ENCODE results near the gene MZT1. TPM values are rescaled to one million over a fixed set of nuclear protein-coding genes. Genes with fewer than 3 reads are reported as not detected.

Gene MZT1
- total and polyA plus RNA-seq, 4 donors: 6.6 to 12.5 (median 7.1) TPM

GRCh38 chr13:72760189-72760588 lies 32.8 kb upstream of the MZT1 start:
- no peak for DNase-seq
- no peak for ATAC-seq (ENCODE audit: insufficient read depth, low FRiP score)
- H3K36me3 ChIP-seq (ENCODE audit: control insufficient read depth in 4 of 4, insufficient read depth in 4 of 4, low read length in 4 of 4): peaks cover 13 to 66% (median 38%) of the 10 kb centered on the region in 4 donors
- H3K9ac ChIP-seq (ENCODE audit: insufficient read depth in 1 of 2, low read length in 2 of 2): no peak overlapping the region
- H3K27me3 ChIP-seq (ENCODE audit: control insufficient read depth in 3 of 3, insufficient read depth in 3 of 3, low read length in 2 of 3): no peaks in the 10 kb centered on the region
- H3K4me3 ChIP-seq: no peak overlapping the region
- no peak for TF ChIP-seq CTCF (IDR thresholded peaks at IDR 0.05; ENCODE audit: control extremely low read depth, extremely low read depth)
- no peaks in the 10 kb centered on the region for H3K9me3 ChIP-seq (ENCODE audit: control insufficient read depth in 4 of 4, insufficient read depth in 3 of 4, low read length in 3 of 4)
- no peaks in the 10 kb centered on the region for H3K4me1 ChIP-seq (ENCODE audit: control insufficient read depth in 5 of 5, insufficient read depth in 5 of 5, low read length in 5 of 5)
- 85% methylated on average over 3 of the region's 3 CpGs for WGBS, 2 donors
- no peak overlapping the region for H3K27ac ChIP-seq (ENCODE audit: low read depth in 1 of 2, low read length in 1 of 2)

- Histone ChIP-seq H3K27ac (ENCODE audit: low read depth in 1 of 2, low read length in 1 of 2) (no peak overlapping the region), H3K27me3 (ENCODE audit: control insufficient read depth in 3 of 3, insufficient read depth in 3 of 3, low read length in 2 of 3) (no peaks in the 10 kb centered on the region), H3K4me1 (ENCODE audit: control insufficient read depth in 5 of 5, insufficient read depth in 5 of 5, low read length in 5 of 5) (no peaks in the 10 kb centered on the region), H3K36me3 (ENCODE audit: control insufficient read depth in 4 of 4, insufficient read depth in 4 of 4, low read length in 4 of 4) (peaks cover 18 to 65% (median 36%) of the 10 kb centered on the region in 4 donors), H3K4me3 (no peak overlapping the region), H3K9me3 (ENCODE audit: control insufficient read depth in 4 of 4, insufficient read depth in 3 of 4, low read length in 3 of 4) (no peaks in the 10 kb centered on the region), H3K9ac (ENCODE audit: insufficient read depth in 1 of 2, low read length in 2 of 2) (no peak overlapping the region)
- TF ChIP-seq CTCF (IDR thresholded peaks at IDR 0.05; ENCODE audit: control extremely low read depth, extremely low read depth): no peak
- WGBS, 2 donors: 73% methylated on average over 4 of the region's 4 CpGs
- DNase-seq (no peak), ATAC-seq (ENCODE audit: insufficient read depth, low FRiP score) (no peak)
Measured at GRCh38 chr13:72757792-72758535, 30.5 kb upstream of the MZT1 start.

GRCh38 chr13:72754111-72754510 lies 26.7 kb upstream of the MZT1 start:
- Histone ChIP-seq H3K9me3 (ENCODE audit: control insufficient read depth in 4 of 4, insufficient read depth in 3 of 4, low read length in 3 of 4) (peaks cover 0 to 2% (median 0%) of the 10 kb centered on the region in 4 donors), H3K4me3 (no peak overlapping the region), H3K36me3 (ENCODE audit: control insufficient read depth in 4 of 4, insufficient read depth in 4 of 4, low read length in 4 of 4) (peaks cover 12 to 48% (median 25%) of the 10 kb centered on the region in 4 donors), H3K27me3 (ENCODE audit: control insufficient read depth in 3 of 3, insufficient read depth in 3 of 3, low read length in 2 of 3) (no peaks in the 10 kb centered on the region), H3K9ac (ENCODE audit: insufficient read depth in 1 of 2, low read length in 2 of 2) (no peak overlapping the region), H3K4me1 (ENCODE audit: control insufficient read depth in 5 of 5, insufficient read depth in 5 of 5, low read length in 5 of 5) (no peaks in the 10 kb centered on the region), H3K27ac (ENCODE audit: low read depth in 1 of 2, low read length in 1 of 2) (no peak overlapping the region)
- ATAC-seq (ENCODE audit: insufficient read depth, low FRiP score) (no peak), DNase-seq (no peak)
- 93 to 95% methylated on average over 6 of the region's 6 CpGs for WGBS, 2 donors
- no peak for TF ChIP-seq CTCF (IDR thresholded peaks at IDR 0.05; ENCODE audit: control extremely low read depth, extremely low read depth)
